Central memory CD8-positive, alpha-beta T cell (primary cell): Measurements from ENCODE around the gene PAPPA.

Experiments used
- ATAC-seq: fragments of 150-1000 bp; cut with Tn5 transposase; replicated peaks from 2 replicates; pipeline ENCODE4 v1.10.0; 2022; ENCODE audit warnings: mild to moderate bottlenecking, moderate FRiP score, moderate number of reproducible peaks; ENCODE audit not compliant: poor library complexity, severe bottlenecking; ENCODE audit errors: extremely low read depth
- DNase-seq, 2 donors: peaks; one replicate each; pipeline ENCODE4 v3.0.0; 2021; ENCODE audit warnings: low spot score in 2 of 2
- H3K27ac Mint-ChIP-seq: one replicate; pipeline ENCODE4 v1.8.0; 2022; ENCODE audit warnings: low read depth, mild to moderate bottlenecking, moderate library complexity, mixed read lengths
- H3K27me3 Mint-ChIP-seq: one replicate; pipeline ENCODE4 v1.8.0; 2022; ENCODE audit warnings: mixed read lengths
- H3K36me3 Mint-ChIP-seq: one replicate; pipeline ENCODE4 v1.8.0; 2022; ENCODE audit warnings: mild to moderate bottlenecking, moderate library complexity, mixed read lengths; ENCODE audit not compliant: insufficient read depth
- H3K4me1 Mint-ChIP-seq: one replicate; pipeline ENCODE4 v1.8.0; 2022; ENCODE audit warnings: mixed read lengths
- H3K4me3 Mint-ChIP-seq: one replicate; pipeline ENCODE4 v1.8.0; 2022; ENCODE audit warnings: mild to moderate bottlenecking, moderate library complexity, mixed read lengths
- H3K9me3 Mint-ChIP-seq: one replicate; pipeline ENCODE4 v1.8.0; 2022; ENCODE audit warnings: mixed read lengths

The PAPPA gene

DNA sequence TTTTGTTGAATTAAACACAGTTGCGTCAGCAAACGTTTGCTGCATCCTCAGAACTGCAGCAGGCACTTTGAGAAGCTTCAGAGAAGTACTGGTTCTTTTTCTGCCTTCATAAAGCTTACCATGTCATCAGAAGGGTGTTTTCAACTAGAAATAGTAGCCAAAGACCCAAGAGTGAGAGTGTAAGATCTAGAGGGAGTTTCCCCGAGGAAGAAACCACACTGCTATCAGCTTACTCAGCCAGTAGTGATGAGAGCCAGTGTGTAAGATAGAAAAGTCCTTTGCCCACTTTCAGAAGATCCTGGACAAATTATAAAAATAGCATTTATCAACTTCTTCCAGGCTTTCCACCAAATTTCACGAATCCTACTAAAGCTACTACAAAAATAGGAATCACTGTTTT lies 154.5 kb downstream of the PAPPA start:
- Mint-ChIP-seq H3K27me3 (no peaks in the 10 kb centered on the region), H3K27ac (no peak overlapping the region), H3K9me3 (no peaks in the 10 kb centered on the region), H3K4me1 (no peaks in the 10 kb centered on the region), H3K4me3 (no peak overlapping the region), H3K36me3 (no peaks in the 10 kb centered on the region)
- no peak for DNase-seq
- ATAC-seq = no peak

- Mint-ChIP-seq H3K27ac (no peak overlapping the region), H3K9me3 (no peaks in the 10 kb centered on the region), H3K4me1 (no peaks in the 10 kb centered on the region), H3K36me3 (no peaks in the 10 kb centered on the region), H3K27me3 (no peaks in the 10 kb centered on the region), H3K4me3 (no peak overlapping the region)
- ATAC-seq (no peak), DNase-seq (no peak)
Observed at GRCh38 chr9:116309900-116310611, 156.5 kb downstream of the PAPPA start.

GRCh38 chr9:116312221-116312620 lies 158.6 kb downstream of the PAPPA start:
- Mint-ChIP-seq H3K4me1 (no peaks in the 10 kb centered on the region), H3K27ac (no peak overlapping the region), H3K4me3 (no peak overlapping the region), H3K36me3 (peaks cover 2% of the 10 kb centered on the region), H3K27me3 (no peaks in the 10 kb centered on the region), H3K9me3 (no peaks in the 10 kb centered on the region)
- no peak for ATAC-seq
- no peak for DNase-seq

GRCh38 chr9:116313638-116314037 lies 160.0 kb downstream of the PAPPA start:
- peaks cover 2% of the 10 kb centered on the region for H3K36me3 Mint-ChIP-seq
- no peaks in the 10 kb centered on the region for H3K4me1 Mint-ChIP-seq
- ATAC-seq (no peak), DNase-seq (no peak)
- H3K27ac Mint-ChIP-seq = no peak overlapping the region
- H3K4me3 Mint-ChIP-seq = no peak overlapping the region
- no peaks in the 10 kb centered on the region for H3K9me3 Mint-ChIP-seq
- no peaks in the 10 kb centered on the region for H3K27me3 Mint-ChIP-seq

- peaks cover 2% of the 10 kb centered on the region for H3K36me3 Mint-ChIP-seq
- no peaks in the 10 kb centered on the region for H3K4me1 Mint-ChIP-seq
- no peaks in the 10 kb centered on the region for H3K9me3 Mint-ChIP-seq
- no peak overlapping the region for H3K4me3 Mint-ChIP-seq
- no peak overlapping the region for H3K27ac Mint-ChIP-seq
- no peak for ATAC-seq
- no peaks in the 10 kb centered on the region for H3K27me3 Mint-ChIP-seq
- DNase-seq = no peak
Observed at GRCh38 chr9:116316246-116316645, 162.7 kb downstream of the PAPPA start.

DNA sequence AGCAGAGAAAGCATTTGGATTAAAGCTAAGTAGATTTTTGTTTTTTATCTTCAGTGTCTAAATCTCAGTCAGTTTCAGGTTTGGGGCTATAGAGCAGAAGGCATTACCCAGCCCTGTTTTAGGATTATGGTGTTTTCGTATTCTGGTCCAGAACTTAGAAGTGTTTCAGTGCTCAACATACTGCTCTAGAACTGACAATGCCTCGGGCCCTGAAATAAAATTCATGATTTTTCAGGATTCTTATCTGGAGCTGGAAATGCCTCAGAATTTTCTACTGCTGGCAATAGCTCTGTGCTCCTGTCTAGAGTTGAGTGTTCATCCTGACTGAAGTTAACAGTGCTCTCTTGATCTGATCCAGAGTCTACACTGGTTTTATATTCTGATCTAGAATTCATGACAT lies 163.9 kb downstream of the PAPPA start:
- Mint-ChIP-seq H3K27me3 (no peaks in the 10 kb centered on the region), H3K4me1 (no peaks in the 10 kb centered on the region), H3K27ac (no peak overlapping the region), H3K9me3 (no peaks in the 10 kb centered on the region), H3K4me3 (no peak overlapping the region), H3K36me3 (peaks cover 5% of the 10 kb centered on the region)
- DNase-seq (no peak), ATAC-seq (no peak)

- DNase-seq (no peak), ATAC-seq (no peak)
- Mint-ChIP-seq H3K4me3 (no peak overlapping the region), H3K27ac (no peak overlapping the region), H3K27me3 (no peaks in the 10 kb centered on the region), H3K36me3 (peaks cover 5% of the 10 kb centered on the region), H3K9me3 (no peaks in the 10 kb centered on the region), H3K4me1 (no peaks in the 10 kb centered on the region)
Observed at GRCh38 chr9:116318468-116319374, 165.1 kb downstream of the PAPPA start.

- no peak for ATAC-seq
- H3K27me3 Mint-ChIP-seq = no peaks in the 10 kb centered on the region
- no peak for DNase-seq
- H3K4me3 Mint-ChIP-seq = no peak overlapping the region
- H3K4me1 Mint-ChIP-seq = no peaks in the 10 kb centered on the region
- no peaks in the 10 kb centered on the region for H3K9me3 Mint-ChIP-seq
- H3K27ac Mint-ChIP-seq = no peak overlapping the region
- peaks cover 5% of the 10 kb centered on the region for H3K36me3 Mint-ChIP-seq
Observed at GRCh38 chr9:116319480-116319879, 165.9 kb downstream of the PAPPA start.

GRCh38 chr9:116320290-116320689 lies 166.7 kb downstream of the PAPPA start:
- H3K9me3 Mint-ChIP-seq = no peaks in the 10 kb centered on the region
- H3K27ac Mint-ChIP-seq = no peak overlapping the region
- H3K36me3 Mint-ChIP-seq = peaks cover 5% of the 10 kb centered on the region
- no peak for DNase-seq
- H3K27me3 Mint-ChIP-seq = no peaks in the 10 kb centered on the region
- no peaks in the 10 kb centered on the region for H3K4me1 Mint-ChIP-seq
- no peak overlapping the region for H3K4me3 Mint-ChIP-seq
- ATAC-seq = no peak

- Mint-ChIP-seq H3K36me3 (peaks cover 3% of the 10 kb centered on the region), H3K27me3 (no peaks in the 10 kb centered on the region), H3K4me1 (no peaks in the 10 kb centered on the region), H3K4me3 (no peak overlapping the region), H3K27ac (no peak overlapping the region), H3K9me3 (peaks cover 5% of the 10 kb centered on the region)
- DNase-seq (no peak), ATAC-seq (no peak)
Observed at GRCh38 chr9:116322521-116322920, 168.9 kb downstream of the PAPPA start.

GRCh38 chr9:116323012-116323411 lies 169.4 kb downstream of the PAPPA start:
- no peaks in the 10 kb centered on the region for H3K4me1 Mint-ChIP-seq
- ATAC-seq = no peak
- no peaks in the 10 kb centered on the region for H3K27me3 Mint-ChIP-seq
- peaks cover 5% of the 10 kb centered on the region for H3K9me3 Mint-ChIP-seq
- H3K36me3 Mint-ChIP-seq = peaks cover 3% of the 10 kb centered on the region
- no peak for DNase-seq
- H3K27ac Mint-ChIP-seq = no peak overlapping the region
- no peak overlapping the region for H3K4me3 Mint-ChIP-seq

DNA sequence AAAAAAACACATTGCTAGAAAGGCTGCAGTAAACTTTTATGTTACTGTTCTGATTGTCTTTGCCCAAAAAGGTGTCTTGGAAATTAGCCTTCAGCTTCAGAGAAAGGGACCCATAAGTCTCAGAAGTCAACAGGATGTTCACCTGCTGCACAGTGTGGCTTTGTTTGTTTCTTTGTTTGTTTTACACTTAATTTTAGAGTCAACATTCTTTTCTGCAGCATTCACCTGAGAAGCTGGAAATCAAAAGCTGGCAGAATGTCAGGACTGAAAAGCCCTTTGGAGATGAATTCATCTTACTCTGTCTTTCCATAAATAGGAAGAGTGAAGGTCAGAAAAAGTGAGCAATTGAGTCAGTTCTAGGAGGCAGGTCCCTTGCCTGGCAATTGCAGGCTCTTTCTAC lies 170.0 kb downstream of the PAPPA start:
- no peak for DNase-seq
- H3K27me3 Mint-ChIP-seq = no peaks in the 10 kb centered on the region
- H3K9me3 Mint-ChIP-seq = peaks cover 5% of the 10 kb centered on the region
- no peak overlapping the region for H3K27ac Mint-ChIP-seq
- peaks cover 3% of the 10 kb centered on the region for H3K36me3 Mint-ChIP-seq
- ATAC-seq = no peak
- H3K4me1 Mint-ChIP-seq = no peaks in the 10 kb centered on the region
- no peak overlapping the region for H3K4me3 Mint-ChIP-seq

GRCh38 chr9:116325924-116326323 lies 172.3 kb downstream of the PAPPA start:
- H3K4me3 Mint-ChIP-seq = no peak overlapping the region
- H3K9me3 Mint-ChIP-seq = peaks cover 5% of the 10 kb centered on the region
- H3K4me1 Mint-ChIP-seq = no peaks in the 10 kb centered on the region
- H3K27me3 Mint-ChIP-seq = no peaks in the 10 kb centered on the region
- peaks cover 3% of the 10 kb centered on the region for H3K36me3 Mint-ChIP-seq
- no peak overlapping the region for H3K27ac Mint-ChIP-seq
- no peak for ATAC-seq
- DNase-seq = no peak
